ENCODE results near the gene SPATC1L.

The SPATC1L gene

DNA sequence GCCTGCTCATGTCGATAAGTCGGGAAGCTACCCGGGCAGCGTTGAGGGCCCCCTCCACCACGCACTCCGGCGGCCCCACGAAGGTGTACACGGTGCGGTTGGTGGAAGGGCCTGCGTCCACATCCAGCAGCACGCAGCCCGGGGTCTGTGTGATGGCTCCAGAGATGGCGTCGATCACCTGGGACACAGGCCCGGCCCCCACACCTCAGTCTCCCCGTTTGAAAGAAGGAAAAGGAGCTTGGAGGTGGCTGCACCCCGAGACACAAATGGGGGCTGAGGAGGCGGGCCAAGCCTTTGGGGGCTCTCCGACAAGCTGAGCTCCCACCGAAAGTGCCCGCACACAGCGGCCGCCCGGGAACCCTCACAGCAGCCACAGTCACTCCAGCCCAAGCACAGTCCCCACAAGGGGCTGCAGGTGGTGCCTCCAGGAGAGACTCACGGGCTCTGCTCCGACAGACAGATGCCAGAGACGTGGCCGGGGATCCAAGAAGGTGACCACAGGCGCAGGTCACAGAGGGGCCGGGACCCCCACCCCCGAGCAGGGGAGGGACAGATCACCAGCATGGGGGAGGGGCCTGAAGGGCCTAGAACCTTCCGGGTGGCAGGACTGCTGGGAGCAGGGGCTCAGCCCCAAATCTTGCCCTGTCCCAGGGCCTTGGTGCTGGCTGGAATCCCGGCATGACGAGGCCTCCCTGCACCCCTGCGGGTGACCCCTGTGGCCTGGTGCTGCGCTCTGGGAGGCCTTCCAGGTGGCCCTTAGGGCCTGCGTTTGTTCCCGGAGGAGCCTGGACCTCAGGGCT lies 29.9 kb downstream of the SPATC1L start:
- TF ChIP-seq POLR2AphosphoS5 (IDR thresholded peaks at IDR 0.05; ENCODE audit: low read depth): no peak
- no peak for TF ChIP-seq SPI1 (IDR thresholded peaks at IDR 0.05; ENCODE audit: borderline replicate concordance, low read depth)
- TF ChIP-seq, protein P1, sequence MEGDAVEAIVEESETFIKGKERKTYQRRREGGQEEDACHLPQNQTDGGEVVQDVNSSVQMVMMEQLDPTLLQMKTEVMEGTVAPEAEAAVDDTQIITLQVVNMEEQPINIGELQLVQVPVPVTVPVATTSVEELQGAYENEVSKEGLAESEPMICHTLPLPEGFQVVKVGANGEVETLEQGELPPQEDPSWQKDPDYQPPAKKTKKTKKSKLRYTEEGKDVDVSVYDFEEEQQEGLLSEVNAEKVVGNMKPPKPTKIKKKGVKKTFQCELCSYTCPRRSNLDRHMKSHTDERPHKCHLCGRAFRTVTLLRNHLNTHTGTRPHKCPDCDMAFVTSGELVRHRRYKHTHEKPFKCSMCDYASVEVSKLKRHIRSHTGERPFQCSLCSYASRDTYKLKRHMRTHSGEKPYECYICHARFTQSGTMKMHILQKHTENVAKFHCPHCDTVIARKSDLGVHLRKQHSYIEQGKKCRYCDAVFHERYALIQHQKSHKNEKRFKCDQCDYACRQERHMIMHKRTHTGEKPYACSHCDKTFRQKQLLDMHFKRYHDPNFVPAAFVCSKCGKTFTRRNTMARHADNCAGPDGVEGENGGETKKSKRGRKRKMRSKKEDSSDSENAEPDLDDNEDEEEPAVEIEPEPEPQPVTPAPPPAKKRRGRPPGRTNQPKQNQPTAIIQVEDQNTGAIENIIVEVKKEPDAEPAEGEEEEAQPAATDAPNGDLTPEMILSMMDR (IDR thresholded peaks at IDR 0.05; ENCODE audit: insufficient read depth, low read length): no peak
- TF ChIP-seq GABPA (IDR thresholded peaks at IDR 0.05; ENCODE audit: low read depth): no peak
- TF ChIP-seq, protein P2, sequence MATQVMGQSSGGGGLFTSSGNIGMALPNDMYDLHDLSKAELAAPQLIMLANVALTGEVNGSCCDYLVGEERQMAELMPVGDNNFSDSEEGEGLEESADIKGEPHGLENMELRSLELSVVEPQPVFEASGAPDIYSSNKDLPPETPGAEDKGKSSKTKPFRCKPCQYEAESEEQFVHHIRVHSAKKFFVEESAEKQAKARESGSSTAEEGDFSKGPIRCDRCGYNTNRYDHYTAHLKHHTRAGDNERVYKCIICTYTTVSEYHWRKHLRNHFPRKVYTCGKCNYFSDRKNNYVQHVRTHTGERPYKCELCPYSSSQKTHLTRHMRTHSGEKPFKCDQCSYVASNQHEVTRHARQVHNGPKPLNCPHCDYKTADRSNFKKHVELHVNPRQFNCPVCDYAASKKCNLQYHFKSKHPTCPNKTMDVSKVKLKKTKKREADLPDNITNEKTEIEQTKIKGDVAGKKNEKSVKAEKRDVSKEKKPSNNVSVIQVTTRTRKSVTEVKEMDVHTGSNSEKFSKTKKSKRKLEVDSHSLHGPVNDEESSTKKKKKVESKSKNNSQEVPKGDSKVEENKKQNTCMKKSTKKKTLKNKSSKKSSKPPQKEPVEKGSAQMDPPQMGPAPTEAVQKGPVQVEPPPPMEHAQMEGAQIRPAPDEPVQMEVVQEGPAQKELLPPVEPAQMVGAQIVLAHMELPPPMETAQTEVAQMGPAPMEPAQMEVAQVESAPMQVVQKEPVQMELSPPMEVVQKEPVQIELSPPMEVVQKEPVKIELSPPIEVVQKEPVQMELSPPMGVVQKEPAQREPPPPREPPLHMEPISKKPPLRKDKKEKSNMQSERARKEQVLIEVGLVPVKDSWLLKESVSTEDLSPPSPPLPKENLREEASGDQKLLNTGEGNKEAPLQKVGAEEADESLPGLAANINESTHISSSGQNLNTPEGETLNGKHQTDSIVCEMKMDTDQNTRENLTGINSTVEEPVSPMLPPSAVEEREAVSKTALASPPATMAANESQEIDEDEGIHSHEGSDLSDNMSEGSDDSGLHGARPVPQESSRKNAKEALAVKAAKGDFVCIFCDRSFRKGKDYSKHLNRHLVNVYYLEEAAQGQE (IDR thresholded peaks at IDR 0.05; ENCODE audit: insufficient replicate concordance, low read depth): no peak
- H3K27ac ChIP-seq (replicated peaks): no peak overlapping the region
- DNase-seq (ENCODE audit: low read depth in 1 of 2, low spot score in 1 of 2): no peak

GRCh38 chr21:46153247-46154154 lies 30.8 kb downstream of the SPATC1L start:
- H3K27ac ChIP-seq (replicated peaks): no peak overlapping the region
- peak in 1 of 2 experiments; percentile 43 for DNase-seq (ENCODE audit: low read depth in 1 of 2, low spot score in 1 of 2)
- no peaks in the 10 kb centered on the region for H3K27me3 ChIP-seq (ENCODE audit: insufficient read depth, poor library complexity, severe bottlenecking)
- TF ChIP-seq, protein P2 (IDR thresholded peaks at IDR 0.05; ENCODE audit: insufficient replicate concordance, low read depth): no peak
- TF ChIP-seq, protein P1 (IDR thresholded peaks at IDR 0.05; ENCODE audit: insufficient read depth, low read length): peak; percentile 68
- TF ChIP-seq GABPA (IDR thresholded peaks at IDR 0.05; ENCODE audit: low read depth) (no peak), SPI1 (IDR thresholded peaks at IDR 0.05; ENCODE audit: borderline replicate concordance, low read depth) (no peak)
- H3K4me3 ChIP-seq (replicated peaks; ENCODE audit: insufficient read depth, low read length): no peak overlapping the region

More for the DNA sequence above, 29.9 kb downstream of the SPATC1L start:
- Histone ChIP-seq H3K4me3 (replicated peaks; ENCODE audit: insufficient read depth, low read length) (no peak overlapping the region), H3K27me3 (ENCODE audit: insufficient read depth, poor library complexity, severe bottlenecking) (no peaks in the 10 kb centered on the region)

GRCh38 chr21:46152927-46153246 lies 31.4 kb downstream of the SPATC1L start:
- no peaks in the 10 kb centered on the region for H3K27me3 ChIP-seq (ENCODE audit: insufficient read depth, poor library complexity, severe bottlenecking)
- DNase-seq (ENCODE audit: low read depth in 1 of 2, low spot score in 1 of 2): no peak
- no peak overlapping the region for H3K4me3 ChIP-seq (replicated peaks; ENCODE audit: insufficient read depth, low read length)
- TF ChIP-seq, protein P2 (IDR thresholded peaks at IDR 0.05; ENCODE audit: insufficient replicate concordance, low read depth): no peak
- TF ChIP-seq GABPA (IDR thresholded peaks at IDR 0.05; ENCODE audit: low read depth) (no peak), SPI1 (IDR thresholded peaks at IDR 0.05; ENCODE audit: borderline replicate concordance, low read depth) (no peak), POLR2AphosphoS5 (IDR thresholded peaks at IDR 0.05; ENCODE audit: low read depth) (no peak)
- H3K27ac ChIP-seq (replicated peaks): no peak overlapping the region
